Skeletal muscle satellite cell (primary cell): ENCODE measurements around the gene PLEKHG3.

ENCODE experiments used
- H3K27me3 ChIP-seq: 2 replicates; pipeline ENCODE4 v1.7.0; 2013; ENCODE audit warnings: low read length; ENCODE audit not compliant: control insufficient read depth, insufficient read depth
- H3K36me3 ChIP-seq: 2 replicates; pipeline ENCODE4 v1.7.0; 2013; ENCODE audit warnings: mild to moderate bottlenecking, control low read depth, low read length; ENCODE audit not compliant: insufficient read depth
- H3K4me1 ChIP-seq: 2 replicates; pipeline ENCODE4 v1.7.0; 2013; ENCODE audit warnings: low read length; ENCODE audit not compliant: control insufficient read depth, insufficient read depth
- H3K4me2 ChIP-seq: 2 replicates; pipeline ENCODE4 v1.7.0; 2013; ENCODE audit warnings: mild to moderate bottlenecking, low read length
- H3K4me3 ChIP-seq: 2 replicates; pipeline ENCODE4 v1.7.0; 2013; ENCODE audit warnings: low read length
- H3K9ac ChIP-seq: 2 replicates; pipeline ENCODE4 v1.7.0; 2013; ENCODE audit warnings: mild to moderate bottlenecking, low read depth, low read length, moderate library complexity
- H3K9me3 ChIP-seq: replicated peaks from 2 replicates; pipeline ENCODE4 v1.7.0; 2013; ENCODE audit warnings: mild to moderate bottlenecking, control low read depth, low read length

The PLEKHG3 gene

GRCh38 chr14:64730681-64731080 lies 26.5 kb downstream of the PLEKHG3 start:
- Histone ChIP-seq H3K4me2 (no peak overlapping the region), H3K4me3 (no peak overlapping the region), H3K27me3 (no peaks in the 10 kb centered on the region), H3K4me1 (peaks cover 4% of the 10 kb centered on the region), H3K9ac (no peak overlapping the region), H3K9me3 (no peaks in the 10 kb centered on the region), H3K36me3 (no peaks in the 10 kb centered on the region)

GRCh38 chr14:64731141-64731581 lies 26.9 kb downstream of the PLEKHG3 start:
- H3K4me2 ChIP-seq = no peak overlapping the region
- no peak overlapping the region for H3K4me3 ChIP-seq
- peaks cover 4% of the 10 kb centered on the region for H3K4me1 ChIP-seq
- no peak overlapping the region for H3K9ac ChIP-seq
- H3K27me3 ChIP-seq = no peaks in the 10 kb centered on the region
- H3K36me3 ChIP-seq = no peaks in the 10 kb centered on the region
- no peaks in the 10 kb centered on the region for H3K9me3 ChIP-seq

- H3K4me1 ChIP-seq = no peaks in the 10 kb centered on the region
- H3K9ac ChIP-seq = no peak overlapping the region
- no peaks in the 10 kb centered on the region for H3K27me3 ChIP-seq
- H3K36me3 ChIP-seq = no peaks in the 10 kb centered on the region
- H3K9me3 ChIP-seq = no peaks in the 10 kb centered on the region
- no peak overlapping the region for H3K4me3 ChIP-seq
- H3K4me2 ChIP-seq = no peak overlapping the region
Measured at GRCh38 chr14:64732066-64732465, 27.8 kb downstream of the PLEKHG3 start.

- Histone ChIP-seq H3K36me3 (no peaks in the 10 kb centered on the region), H3K4me1 (no peaks in the 10 kb centered on the region), H3K9me3 (no peaks in the 10 kb centered on the region), H3K4me2 (no peak overlapping the region), H3K4me3 (no peak overlapping the region), H3K9ac (no peak overlapping the region), H3K27me3 (no peaks in the 10 kb centered on the region)
Measured at GRCh38 chr14:64732536-64733120, 28.4 kb downstream of the PLEKHG3 start.

- no peaks in the 10 kb centered on the region for H3K4me1 ChIP-seq
- no peak overlapping the region for H3K4me2 ChIP-seq
- H3K27me3 ChIP-seq = no peaks in the 10 kb centered on the region
- no peak overlapping the region for H3K4me3 ChIP-seq
- no peak overlapping the region for H3K9ac ChIP-seq
- H3K36me3 ChIP-seq = no peaks in the 10 kb centered on the region
- H3K9me3 ChIP-seq = no peaks in the 10 kb centered on the region
Measured at GRCh38 chr14:64733321-64733720, 29.1 kb downstream of the PLEKHG3 start.

GRCh38 chr14:64733899-64734298 lies 29.7 kb downstream of the PLEKHG3 start:
- Histone ChIP-seq H3K9ac (no peak overlapping the region), H3K9me3 (no peaks in the 10 kb centered on the region), H3K4me2 (no peak overlapping the region), H3K27me3 (no peaks in the 10 kb centered on the region), H3K4me3 (no peak overlapping the region), H3K4me1 (no peaks in the 10 kb centered on the region), H3K36me3 (no peaks in the 10 kb centered on the region)

- Histone ChIP-seq H3K9ac (no peak overlapping the region), H3K4me2 (no peak overlapping the region), H3K27me3 (no peaks in the 10 kb centered on the region), H3K4me1 (no peaks in the 10 kb centered on the region), H3K4me3 (no peak overlapping the region), H3K36me3 (no peaks in the 10 kb centered on the region), H3K9me3 (no peaks in the 10 kb centered on the region)
Measured at GRCh38 chr14:64734990-64735389, 30.8 kb downstream of the PLEKHG3 start.

GRCh38 chr14:64736271-64737169 lies 32.3 kb downstream of the PLEKHG3 start:
- Histone ChIP-seq H3K9me3 (no peaks in the 10 kb centered on the region), H3K27me3 (no peaks in the 10 kb centered on the region), H3K36me3 (peaks cover 5% of the 10 kb centered on the region), H3K4me3 (no peak overlapping the region), H3K9ac (no peak overlapping the region), H3K4me2 (no peak overlapping the region), H3K4me1 (no peaks in the 10 kb centered on the region)

- no peaks in the 10 kb centered on the region for H3K9me3 ChIP-seq
- H3K4me3 ChIP-seq = no peak overlapping the region
- H3K36me3 ChIP-seq = peaks cover 7% of the 10 kb centered on the region
- H3K27me3 ChIP-seq = no peaks in the 10 kb centered on the region
- H3K9ac ChIP-seq = no peak overlapping the region
- no peaks in the 10 kb centered on the region for H3K4me1 ChIP-seq
- no peak overlapping the region for H3K4me2 ChIP-seq
Measured at GRCh38 chr14:64737391-64738280, 33.4 kb downstream of the PLEKHG3 start.

GRCh38 chr14:64738281-64738804 lies 34.1 kb downstream of the PLEKHG3 start:
- Histone ChIP-seq H3K9me3 (no peaks in the 10 kb centered on the region), H3K9ac (no peak overlapping the region), H3K27me3 (no peaks in the 10 kb centered on the region), H3K4me1 (no peaks in the 10 kb centered on the region), H3K4me2 (no peak overlapping the region), H3K36me3 (peaks cover 7% of the 10 kb centered on the region), H3K4me3 (no peak overlapping the region)

GRCh38 chr14:64741200-64741599 lies 37.0 kb downstream of the PLEKHG3 start:
- Histone ChIP-seq H3K4me3 (no peak overlapping the region), H3K27me3 (no peaks in the 10 kb centered on the region), H3K4me1 (peaks cover 9% of the 10 kb centered on the region), H3K9ac (no peak overlapping the region), H3K9me3 (no peaks in the 10 kb centered on the region), H3K36me3 (peaks cover 7% of the 10 kb centered on the region), H3K4me2 (no peak overlapping the region)
